Measurements from ENCODE around the gene SH2D7.

Gene SH2D7

GRCh38 chr15:78105476-78106241 is 13.3 kb downstream of the SH2D7 start:
- Histone ChIP-seq H3K9me3 (ENCODE audit: insufficient read depth, low read length) (no peaks in the 10 kb centered on the region), H3K4me3 (ENCODE audit: insufficient read depth, low read length, poor library complexity, severe bottlenecking) (no peak overlapping the region), H3K9ac (ENCODE audit: low read length) (no peak overlapping the region), H3K4me2 (ENCODE audit: low read depth, low read length, poor library complexity, severe bottlenecking) (no peak overlapping the region), H4K20me1 (ENCODE audit: low read depth, low read length) (no peaks in the 10 kb centered on the region), H3K79me2 (ENCODE audit: insufficient read depth, low read length) (no peaks in the 10 kb centered on the region), H3K27ac (ENCODE audit: low read depth, low read length) (no peak overlapping the region), H3K36me3 (ENCODE audit: low read length) (no peaks in the 10 kb centered on the region), H3F3A (ENCODE audit: insufficient read depth) (no peaks in the 10 kb centered on the region), H3K27me3 (ENCODE audit: low read length) (no peaks in the 10 kb centered on the region), H3K9me2 (replicated peaks; ENCODE audit: insufficient read depth, low read length) (no peaks in the 10 kb centered on the region), H2AFZ (ENCODE audit: low read depth, low read length, severe bottlenecking) (no peak overlapping the region)
- TF ChIP-seq EZH2phosphoT487 (conservative IDR thresholded peaks at IDR 0.05; ENCODE audit: low read length) (no peak), CTCF (IDR thresholded peaks at IDR 0.05; ENCODE audit: insufficient read depth, low read length, poor library complexity, severe bottlenecking) (no peak)

GRCh38 chr15:78107471-78107870 is 15.1 kb downstream of the SH2D7 start:
- H3K9me2 ChIP-seq (replicated peaks; ENCODE audit: insufficient read depth, low read length) = no peaks in the 10 kb centered on the region
- H3K79me2 ChIP-seq (ENCODE audit: insufficient read depth, low read length) = no peaks in the 10 kb centered on the region
- H3K27ac ChIP-seq (ENCODE audit: low read depth, low read length) = no peak overlapping the region
- no peak overlapping the region for H3K9ac ChIP-seq (ENCODE audit: low read length)
- H4K20me1 ChIP-seq (ENCODE audit: low read depth, low read length) = no peaks in the 10 kb centered on the region
- TF ChIP-seq EZH2phosphoT487 (conservative IDR thresholded peaks at IDR 0.05; ENCODE audit: low read length) = no peak
- TF ChIP-seq CTCF (IDR thresholded peaks at IDR 0.05; ENCODE audit: insufficient read depth, low read length, poor library complexity, severe bottlenecking) = no peak
- H3K4me2 ChIP-seq (ENCODE audit: low read depth, low read length, poor library complexity, severe bottlenecking) = no peak overlapping the region
- no peak overlapping the region for H2AFZ ChIP-seq (ENCODE audit: low read depth, low read length, severe bottlenecking)
- no peak overlapping the region for H3K4me3 ChIP-seq (ENCODE audit: insufficient read depth, low read length, poor library complexity, severe bottlenecking)
- no peaks in the 10 kb centered on the region for H3K9me3 ChIP-seq (ENCODE audit: insufficient read depth, low read length)
- H3F3A ChIP-seq (ENCODE audit: insufficient read depth) = no peaks in the 10 kb centered on the region
- no peaks in the 10 kb centered on the region for H3K36me3 ChIP-seq (ENCODE audit: low read length)
- no peaks in the 10 kb centered on the region for H3K27me3 ChIP-seq (ENCODE audit: low read length)

GRCh38 chr15:78108300-78109084 is 16.1 kb downstream of the SH2D7 start:
- no peaks in the 10 kb centered on the region for H3K79me2 ChIP-seq (ENCODE audit: insufficient read depth, low read length)
- H3K4me2 ChIP-seq (ENCODE audit: low read depth, low read length, poor library complexity, severe bottlenecking) = no peak overlapping the region
- H3K36me3 ChIP-seq (ENCODE audit: low read length) = no peaks in the 10 kb centered on the region
- no peaks in the 10 kb centered on the region for H3K9me2 ChIP-seq (replicated peaks; ENCODE audit: insufficient read depth, low read length)
- H3K4me3 ChIP-seq (ENCODE audit: insufficient read depth, low read length, poor library complexity, severe bottlenecking) = no peak overlapping the region
- H3K27me3 ChIP-seq (ENCODE audit: low read length) = no peaks in the 10 kb centered on the region
- TF ChIP-seq EZH2phosphoT487 (conservative IDR thresholded peaks at IDR 0.05; ENCODE audit: low read length) (no peak), CTCF (IDR thresholded peaks at IDR 0.05; ENCODE audit: insufficient read depth, low read length, poor library complexity, severe bottlenecking) (peak; percentile 89)
- H3K27ac ChIP-seq (ENCODE audit: low read depth, low read length) = no peak overlapping the region
- H3F3A ChIP-seq (ENCODE audit: insufficient read depth) = no peaks in the 10 kb centered on the region
- no peak overlapping the region for H3K9ac ChIP-seq (ENCODE audit: low read length)
- no peaks in the 10 kb centered on the region for H4K20me1 ChIP-seq (ENCODE audit: low read depth, low read length)
- H3K9me3 ChIP-seq (ENCODE audit: insufficient read depth, low read length) = no peaks in the 10 kb centered on the region
- H2AFZ ChIP-seq (ENCODE audit: low read depth, low read length, severe bottlenecking) = no peak overlapping the region
